ENCODE measurements around the gene TOMM40.
"Not testable (repeated sequence)": the region's sequence is repeated elsewhere in the genome, so short reads cannot be mapped to it uniquely, and the experiment has no call there.

DNA sequence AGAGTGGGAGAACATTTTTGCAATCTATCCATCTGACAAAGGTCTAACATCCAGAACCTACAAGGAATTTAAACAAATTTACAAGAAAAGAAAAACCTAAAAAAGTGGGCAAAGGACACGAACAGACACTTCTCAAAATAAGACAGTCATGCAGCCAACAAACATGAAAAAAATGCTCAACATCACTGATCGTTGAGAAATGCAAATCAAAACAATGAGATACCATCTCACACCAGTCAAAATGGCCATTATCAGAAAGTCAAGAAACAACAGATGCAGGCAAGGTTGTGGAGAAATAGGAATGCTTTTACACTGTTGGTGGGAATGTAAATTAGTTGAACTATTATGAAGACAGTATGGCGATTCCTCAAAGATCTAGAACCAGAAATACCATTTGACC is 29.5 kb upstream of the TOMM40 start:
- TF ChIP-seq, protein P1, sequence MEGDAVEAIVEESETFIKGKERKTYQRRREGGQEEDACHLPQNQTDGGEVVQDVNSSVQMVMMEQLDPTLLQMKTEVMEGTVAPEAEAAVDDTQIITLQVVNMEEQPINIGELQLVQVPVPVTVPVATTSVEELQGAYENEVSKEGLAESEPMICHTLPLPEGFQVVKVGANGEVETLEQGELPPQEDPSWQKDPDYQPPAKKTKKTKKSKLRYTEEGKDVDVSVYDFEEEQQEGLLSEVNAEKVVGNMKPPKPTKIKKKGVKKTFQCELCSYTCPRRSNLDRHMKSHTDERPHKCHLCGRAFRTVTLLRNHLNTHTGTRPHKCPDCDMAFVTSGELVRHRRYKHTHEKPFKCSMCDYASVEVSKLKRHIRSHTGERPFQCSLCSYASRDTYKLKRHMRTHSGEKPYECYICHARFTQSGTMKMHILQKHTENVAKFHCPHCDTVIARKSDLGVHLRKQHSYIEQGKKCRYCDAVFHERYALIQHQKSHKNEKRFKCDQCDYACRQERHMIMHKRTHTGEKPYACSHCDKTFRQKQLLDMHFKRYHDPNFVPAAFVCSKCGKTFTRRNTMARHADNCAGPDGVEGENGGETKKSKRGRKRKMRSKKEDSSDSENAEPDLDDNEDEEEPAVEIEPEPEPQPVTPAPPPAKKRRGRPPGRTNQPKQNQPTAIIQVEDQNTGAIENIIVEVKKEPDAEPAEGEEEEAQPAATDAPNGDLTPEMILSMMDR (conservative IDR thresholded peaks at IDR 0.05), result not testable (repeated sequence)
- not testable (repeated sequence) for TF ChIP-seq EZH2 (IDR thresholded peaks at IDR 0.05; ENCODE audit: low read depth)

Data from PC-9 (cell line).